ENCODE results near the gene GPR25.

DNA sequence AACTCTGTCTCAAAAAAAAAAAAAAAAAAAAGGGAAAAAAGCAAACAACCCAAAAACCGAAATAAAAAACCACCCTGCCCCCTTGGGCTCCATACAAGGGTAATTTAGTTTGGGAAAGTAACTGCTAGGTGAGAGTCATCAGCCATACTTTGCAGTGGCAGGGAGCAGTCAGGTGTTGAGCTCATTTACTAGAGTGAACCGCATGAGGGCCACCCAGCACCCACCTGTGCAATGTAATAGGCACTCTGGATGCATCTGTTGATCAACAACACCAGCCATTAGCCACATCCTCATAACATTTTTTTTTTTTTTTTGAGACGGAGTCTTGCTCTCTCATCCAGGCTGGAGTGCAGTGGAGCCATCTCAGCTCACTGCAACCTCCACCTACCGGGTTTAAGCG, 31.0 kb downstream of the GPR25 start:
- TF ChIP-seq, protein P1, sequence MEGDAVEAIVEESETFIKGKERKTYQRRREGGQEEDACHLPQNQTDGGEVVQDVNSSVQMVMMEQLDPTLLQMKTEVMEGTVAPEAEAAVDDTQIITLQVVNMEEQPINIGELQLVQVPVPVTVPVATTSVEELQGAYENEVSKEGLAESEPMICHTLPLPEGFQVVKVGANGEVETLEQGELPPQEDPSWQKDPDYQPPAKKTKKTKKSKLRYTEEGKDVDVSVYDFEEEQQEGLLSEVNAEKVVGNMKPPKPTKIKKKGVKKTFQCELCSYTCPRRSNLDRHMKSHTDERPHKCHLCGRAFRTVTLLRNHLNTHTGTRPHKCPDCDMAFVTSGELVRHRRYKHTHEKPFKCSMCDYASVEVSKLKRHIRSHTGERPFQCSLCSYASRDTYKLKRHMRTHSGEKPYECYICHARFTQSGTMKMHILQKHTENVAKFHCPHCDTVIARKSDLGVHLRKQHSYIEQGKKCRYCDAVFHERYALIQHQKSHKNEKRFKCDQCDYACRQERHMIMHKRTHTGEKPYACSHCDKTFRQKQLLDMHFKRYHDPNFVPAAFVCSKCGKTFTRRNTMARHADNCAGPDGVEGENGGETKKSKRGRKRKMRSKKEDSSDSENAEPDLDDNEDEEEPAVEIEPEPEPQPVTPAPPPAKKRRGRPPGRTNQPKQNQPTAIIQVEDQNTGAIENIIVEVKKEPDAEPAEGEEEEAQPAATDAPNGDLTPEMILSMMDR (IDR thresholded peaks at IDR 0.05), result no peak
- no peak for TF ChIP-seq POLR2A (IDR thresholded peaks at IDR 0.05)

Data from uterus (tissue), 2 donors.